Thymus (tissue), 11 donors: ENCODE results near the gene SLC39A7. TPM values are rescaled to one million over a fixed set of nuclear protein-coding genes. Genes with fewer than 3 reads are reported as not detected.

ENCODE experiments used
- DNase-seq, 9 donors: peaks; one replicate each; pipeline ENCODE4 v3.0.0-alpha.2; 2013; ENCODE audit warnings: low spot score in 9 of 9, low read depth in 6 of 9, missing footprints in 1 of 9
- H3K27ac ChIP-seq, 2 donors: one replicate each; pipeline ENCODE4 v1.5.1; 2013; ENCODE audit warnings: control low read depth in 1 of 2, low read depth in 1 of 2, low read length in 1 of 2, mild to moderate bottlenecking in 1 of 2, moderate library complexity in 1 of 2
- H3K27me3 ChIP-seq, 2 donors: one replicate each; pipeline ENCODE4 v1.5.1; 2013; ENCODE audit warnings: low read length in 1 of 2; ENCODE audit not compliant: control insufficient read depth in 2 of 2, insufficient read depth in 1 of 2
- H3K36me3 ChIP-seq, 2 donors: one replicate each; pipeline ENCODE4 v1.5.1; 2013; ENCODE audit warnings: low read length in 1 of 2, mild to moderate bottlenecking in 1 of 2, moderate library complexity in 1 of 2; ENCODE audit not compliant: control insufficient read depth in 2 of 2, insufficient read depth in 2 of 2
- H3K4me1 ChIP-seq, 2 donors: one replicate each; pipeline ENCODE4 v1.5.1; 2013; ENCODE audit warnings: low read length in 2 of 2; ENCODE audit not compliant: control insufficient read depth in 2 of 2, insufficient read depth in 2 of 2
- H3K4me3 ChIP-seq, 2 donors: one replicate each; pipeline ENCODE4 v1.5.1; 2013; ENCODE audit warnings: low read length in 2 of 2, control low read depth in 1 of 2, mild to moderate bottlenecking in 1 of 2
- H3K9me3 ChIP-seq, 2 donors: one replicate each; pipeline ENCODE4 v1.5.1; 2013; ENCODE audit warnings: low read length in 1 of 2, mild to moderate bottlenecking in 1 of 2; ENCODE audit not compliant: control insufficient read depth in 2 of 2, insufficient read depth in 1 of 2
- WGBS: extraction: QIAGEN DNeasy Blood & Tissue Kit; methylation state at CpG from one replicate; pipeline ENCODE4 v1.1.7; 2013; 5-methylcytosine and 5-hydroxymethylcytosine counted together
- polyA plus RNA-seq: library from polyadenylated mRNA; stranded (reverse); fragments of 200-250 nt; gene quantifications from one replicate; pipeline ENCODE4 v1.2.3, GENCODE V29; 2013
- total RNA-seq: library from RNA; stranded (reverse); fragments of 120-200 nt; gene quantifications from one replicate; pipeline ENCODE4 v1.2.4, GENCODE V29; 2013
- donor health status: healthy.

The SLC39A7 gene
- total and polyA plus RNA-seq, 2 donors = 32.1 to 43.0 TPM

- 65% methylated on average over 11 of the region's 11 CpGs for WGBS
- H3K4me1 ChIP-seq = no peaks in the 10 kb centered on the region
- no peaks in the 10 kb centered on the region for H3K36me3 ChIP-seq
- DNase-seq = no peak
- no peak overlapping the region for H3K27ac ChIP-seq
- H3K27me3 ChIP-seq = peaks cover 0 to 17% of the 10 kb centered on the region in 2 donors
- H3K9me3 ChIP-seq = no peaks in the 10 kb centered on the region
- H3K4me3 ChIP-seq = no peak overlapping the region
Measured at GRCh38 chr6:33173535-33174180, 27.0 kb upstream of the SLC39A7 start.

- Histone ChIP-seq H3K9me3 (no peaks in the 10 kb centered on the region), H3K27me3 (peaks cover 0 to 17% of the 10 kb centered on the region in 2 donors), H3K27ac (no peak overlapping the region), H3K4me3 (no peak overlapping the region), H3K36me3 (no peaks in the 10 kb centered on the region), H3K4me1 (no peaks in the 10 kb centered on the region)
- 93% methylated on average over 4 of the region's 4 CpGs for WGBS
- DNase-seq = no peak
Measured at GRCh38 chr6:33174784-33175183, 25.9 kb upstream of the SLC39A7 start.

GRCh38 chr6:33175436-33176069 is 25.1 kb upstream of the SLC39A7 start:
- Histone ChIP-seq H3K4me1 (no peaks in the 10 kb centered on the region), H3K27ac (no peak overlapping the region), H3K9me3 (no peaks in the 10 kb centered on the region), H3K36me3 (no peaks in the 10 kb centered on the region), H3K4me3 (no peak overlapping the region), H3K27me3 (peaks cover 0 to 17% of the 10 kb centered on the region in 2 donors)
- WGBS = 95% methylated on average over 10 of the region's 10 CpGs
- no peak for DNase-seq

- H3K36me3 ChIP-seq = no peaks in the 10 kb centered on the region
- 96% methylated on average over 7 of the region's 7 CpGs for WGBS
Measured at GRCh38 chr6:33176906-33177305, 23.8 kb upstream of the SLC39A7 start.

GRCh38 chr6:33177552-33178446 is 22.9 kb upstream of the SLC39A7 start:
- H3K9me3 ChIP-seq = no peaks in the 10 kb centered on the region
- no peak overlapping the region for H3K4me3 ChIP-seq
- peaks cover 0 to 13% of the 10 kb centered on the region in 2 donors for H3K27me3 ChIP-seq
- H3K4me1 ChIP-seq = no peaks in the 10 kb centered on the region
- 95% methylated on average over 19 of the region's 19 CpGs for WGBS
- H3K27ac ChIP-seq = no peak overlapping the region
- no peak for DNase-seq
- H3K36me3 ChIP-seq = no peaks in the 10 kb centered on the region

More at GRCh38 chr6:33176906-33177305, 23.8 kb upstream of the SLC39A7 start:
- H3K4me3 ChIP-seq = no peak overlapping the region
- H3K27ac ChIP-seq = no peak overlapping the region
- DNase-seq = no peak
- H3K4me1 ChIP-seq = no peaks in the 10 kb centered on the region
- peaks cover 0 to 17% of the 10 kb centered on the region in 2 donors for H3K27me3 ChIP-seq
- H3K9me3 ChIP-seq = no peaks in the 10 kb centered on the region

GRCh38 chr6:33178755-33179475 is 21.8 kb upstream of the SLC39A7 start:
- no peak for DNase-seq
- H3K27ac ChIP-seq = no peak overlapping the region
- peaks cover 0 to 5% of the 10 kb centered on the region in 2 donors for H3K27me3 ChIP-seq
- peaks cover 0 to under 1% of the 10 kb centered on the region in 2 donors for H3K9me3 ChIP-seq
- H3K36me3 ChIP-seq = no peaks in the 10 kb centered on the region
- WGBS = 94% methylated on average over 10 of the region's 10 CpGs
- H3K4me1 ChIP-seq = no peaks in the 10 kb centered on the region
- H3K4me3 ChIP-seq = no peak overlapping the region

GRCh38 chr6:33181141-33181540 is 19.5 kb upstream of the SLC39A7 start:
- 97% methylated on average over 7 of the region's 7 CpGs for WGBS
- Histone ChIP-seq H3K4me3 (no peak overlapping the region), H3K27ac (no peak overlapping the region), H3K4me1 (no peaks in the 10 kb centered on the region), H3K27me3 (peaks cover 2 to 8% of the 10 kb centered on the region in 2 donors), H3K9me3 (peaks cover 0 to 5% of the 10 kb centered on the region in 2 donors), H3K36me3 (no peaks in the 10 kb centered on the region)
- no peak for DNase-seq

- H3K4me1 ChIP-seq = no peaks in the 10 kb centered on the region
- no peaks in the 10 kb centered on the region for H3K36me3 ChIP-seq
- H3K9me3 ChIP-seq = peaks cover 0 to 5% of the 10 kb centered on the region in 2 donors
- WGBS = 76% methylated on average over 5 of the region's 5 CpGs
- no peak for DNase-seq
- H3K4me3 ChIP-seq = no peak overlapping the region
- H3K27me3 ChIP-seq = peaks cover 2 to 18% of the 10 kb centered on the region in 2 donors
- no peak overlapping the region for H3K27ac ChIP-seq
Measured at GRCh38 chr6:33183071-33183683, 17.5 kb upstream of the SLC39A7 start.
